Activated CD4-positive, alpha-beta T cell treated with anti-CD3 and anti-CD28 coated beads, Interleukin-2, amount 10 ng/mL, durations not matched to agents 24 days and 14 days (primary cell): ENCODE results near the gene SPA17. TPM values are rescaled to one million over a fixed set of nuclear protein-coding genes. Genes with fewer than 3 reads are reported as not detected.
A peak's percentile ranks its signal among the peaks of the same experiment; 100 is the strongest.

Experiments used
- DNase-seq: peaks from one replicate; pipeline ENCODE4 v3.0.0; 2022
- H3K27ac Mint-ChIP-seq: one replicate; pipeline ENCODE4 v1.8.0; 2022; ENCODE audit warnings: mild to moderate bottlenecking, mixed read lengths
- H3K27me3 Mint-ChIP-seq: one replicate; pipeline ENCODE4 v1.8.0; 2022; ENCODE audit warnings: mixed read lengths
- H3K36me3 Mint-ChIP-seq: one replicate; pipeline ENCODE4 v1.8.0; 2022; ENCODE audit warnings: low read depth, mild to moderate bottlenecking, mixed read lengths
- H3K4me1 Mint-ChIP-seq: one replicate; pipeline ENCODE4 v1.8.0; 2021; ENCODE audit warnings: mixed read lengths
- H3K4me3 Mint-ChIP-seq: one replicate; pipeline ENCODE4 v1.8.0; 2022; ENCODE audit warnings: mild to moderate bottlenecking, moderate library complexity, mixed read lengths
- H3K9me3 Mint-ChIP-seq: one replicate; pipeline ENCODE4 v1.8.0; 2021; ENCODE audit warnings: mixed read lengths
- intact Hi-C: fragments of 100-400 bp; cut with micrococcal nuclease; formaldehyde crosslinking; loops from one replicate; pipeline ENCODE4 v1.15.1; 2023
- total RNA-seq: library from RNA; stranded (reverse); gene quantifications from 2 replicates; pipeline ENCODE4 v1.2.3, GENCODE V29; 2022

SPA17 gene
- total RNA-seq: 1.6 and 2.4 TPM in 2 replicates

GRCh38 chr11:124673333-124674167 is at the start of gene SPA17, which contains the start of gene SIAE:
SPA17 (plus strand) TSS chr11:124673904; CDS start chr11:124675265, 1,361 bp downstream.
SIAE (minus strand) TSS chr11:124673739; CDS start chr11:124673708, 31 bp downstream.
- Mint-ChIP-seq H3K9me3 (no peaks in the 10 kb centered on the region), H3K27ac (peak within 1 kb of the TSS; percentile 92), H3K36me3 (no peaks in the 10 kb centered on the region), H3K27me3 (no peaks in the 10 kb centered on the region), H3K4me3 (peak within 1 kb of the TSS; percentile 91), H3K4me1 (peaks cover 31% of the 10 kb centered on the region)
- peak; percentile 97 for DNase-seq
- intact Hi-C loops: loop anchor here (1.0 to 2.0 kb wide), 8 partner anchors 51 to 437 kb away; partner anchors contain the start of genes CCDC15, MSANTD2, NRGN and TBRG1

GRCh38 chr11:124625504-124626168 is 48.1 kb upstream of the SPA17 start:
- peaks cover 46% of the 10 kb centered on the region for H3K36me3 Mint-ChIP-seq
- DNase-seq: no peak
- no peak overlapping the region for H3K4me3 Mint-ChIP-seq
- H3K9me3 Mint-ChIP-seq: no peaks in the 10 kb centered on the region
- H3K27ac Mint-ChIP-seq: no peak overlapping the region
- intact Hi-C loops: no loop called here
- H3K4me1 Mint-ChIP-seq: peaks cover 24% of the 10 kb centered on the region
- peaks cover 4% of the 10 kb centered on the region for H3K27me3 Mint-ChIP-seq

GRCh38 chr11:124627546-124627945 is 46.2 kb upstream of the SPA17 start:
- DNase-seq: no peak
- no peaks in the 10 kb centered on the region for H3K27me3 Mint-ChIP-seq
- intact Hi-C loops: no loop called here

GRCh38 chr11:124629961-124630360 is 43.7 kb upstream of the SPA17 start:
- Mint-ChIP-seq H3K27me3 (no peaks in the 10 kb centered on the region), H3K4me1 (peaks cover 13% of the 10 kb centered on the region), H3K9me3 (no peaks in the 10 kb centered on the region), H3K27ac (no peak overlapping the region), H3K36me3 (peaks cover 63% of the 10 kb centered on the region), H3K4me3 (no peak overlapping the region)
- intact Hi-C loops: no loop called here
- DNase-seq: no peak

More at GRCh38 chr11:124627546-124627945, 46.2 kb upstream of the SPA17 start:
- Mint-ChIP-seq H3K4me1 (peaks cover 24% of the 10 kb centered on the region), H3K36me3 (peaks cover 61% of the 10 kb centered on the region), H3K4me3 (no peak overlapping the region), H3K9me3 (no peaks in the 10 kb centered on the region), H3K27ac (no peak overlapping the region)

- intact Hi-C loops: no loop called here
- no peaks in the 10 kb centered on the region for H3K9me3 Mint-ChIP-seq
- no peak overlapping the region for H3K4me3 Mint-ChIP-seq
- H3K4me1 Mint-ChIP-seq: peaks cover 2% of the 10 kb centered on the region
- no peak for DNase-seq
- H3K27me3 Mint-ChIP-seq: no peaks in the 10 kb centered on the region
- peaks cover 62% of the 10 kb centered on the region for H3K36me3 Mint-ChIP-seq
- H3K27ac Mint-ChIP-seq: no peak overlapping the region
Measured at GRCh38 chr11:124633355-124633754, 40.3 kb upstream of the SPA17 start.

- Mint-ChIP-seq H3K36me3 (peaks cover 55% of the 10 kb centered on the region), H3K4me3 (no peak overlapping the region), H3K27me3 (no peaks in the 10 kb centered on the region), H3K27ac (no peak overlapping the region), H3K4me1 (no peaks in the 10 kb centered on the region), H3K9me3 (no peaks in the 10 kb centered on the region)
- intact Hi-C loops: no loop called here
- no peak for DNase-seq
Measured at GRCh38 chr11:124635932-124636331, 37.8 kb upstream of the SPA17 start.

- intact Hi-C loops: no loop called here
- H3K27ac Mint-ChIP-seq: no peak overlapping the region
- no peaks in the 10 kb centered on the region for H3K9me3 Mint-ChIP-seq
Measured at GRCh38 chr11:124638500-124638899, 35.2 kb upstream of the SPA17 start.

GRCh38 chr11:124639186-124639585 is 34.5 kb upstream of the SPA17 start:
- Mint-ChIP-seq H3K36me3 (peaks cover 32% of the 10 kb centered on the region), H3K27ac (no peak overlapping the region), H3K4me1 (no peaks in the 10 kb centered on the region), H3K27me3 (no peaks in the 10 kb centered on the region), H3K9me3 (no peaks in the 10 kb centered on the region), H3K4me3 (no peak overlapping the region)
- no peak for DNase-seq
- intact Hi-C loops: no loop called here

More at GRCh38 chr11:124638500-124638899, 35.2 kb upstream of the SPA17 start:
- Mint-ChIP-seq H3K36me3 (peaks cover 36% of the 10 kb centered on the region), H3K27me3 (no peaks in the 10 kb centered on the region), H3K4me3 (no peak overlapping the region), H3K4me1 (no peaks in the 10 kb centered on the region)
- DNase-seq: no peak

GRCh38 chr11:124640666-124641065 is 33.0 kb upstream of the SPA17 start:
- Mint-ChIP-seq H3K27ac (no peak overlapping the region), H3K27me3 (no peaks in the 10 kb centered on the region), H3K36me3 (peaks cover 28% of the 10 kb centered on the region), H3K4me3 (no peak overlapping the region), H3K9me3 (no peaks in the 10 kb centered on the region), H3K4me1 (no peaks in the 10 kb centered on the region)
- DNase-seq: no peak
- intact Hi-C loops: no loop called here

- no peak for DNase-seq
- Mint-ChIP-seq H3K4me3 (no peak overlapping the region), H3K27ac (no peak overlapping the region), H3K27me3 (no peaks in the 10 kb centered on the region), H3K4me1 (no peaks in the 10 kb centered on the region), H3K36me3 (peaks cover 14% of the 10 kb centered on the region), H3K9me3 (no peaks in the 10 kb centered on the region)
- intact Hi-C loops: no loop called here
Measured at GRCh38 chr11:124642628-124643027, 31.1 kb upstream of the SPA17 start.

GRCh38 chr11:124643042-124643604 is 30.6 kb upstream of the SPA17 start:
- Mint-ChIP-seq H3K36me3 (peaks cover 11% of the 10 kb centered on the region), H3K4me3 (no peak overlapping the region), H3K4me1 (no peaks in the 10 kb centered on the region), H3K27me3 (no peaks in the 10 kb centered on the region), H3K9me3 (no peaks in the 10 kb centered on the region), H3K27ac (no peak overlapping the region)
- intact Hi-C loops: no loop called here
- no peak for DNase-seq

- DNase-seq: no peak
- H3K27me3 Mint-ChIP-seq: no peaks in the 10 kb centered on the region
- no peaks in the 10 kb centered on the region for H3K9me3 Mint-ChIP-seq
- peaks cover 4% of the 10 kb centered on the region for H3K36me3 Mint-ChIP-seq
- no peak overlapping the region for H3K4me3 Mint-ChIP-seq
- no peak overlapping the region for H3K27ac Mint-ChIP-seq
- no peaks in the 10 kb centered on the region for H3K4me1 Mint-ChIP-seq
- intact Hi-C loops: loop anchor here (1.0 kb wide), 1 partner anchor 193 kb away; no protein-coding TSS in a partner anchor
Measured at GRCh38 chr11:124643605-124644425, 29.9 kb upstream of the SPA17 start.
